OCI-LY7 (cell line): ENCODE measurements around the gene KAZN.

Source experiments
- CTCF ChIP-seq: fragments of 200-600 bp; sonication (generic); conservative IDR thresholded peaks from 2 replicates; pipeline ENCODE4 v1.5.1; 2014; ENCODE audit warnings: mild to moderate bottlenecking, antibody characterized with exemption, low read length, moderate library complexity, mixed read lengths
- EZH2phosphoT487 ChIP-seq: fragments of 200-600 bp; sonication (generic); IDR thresholded peaks from 2 replicates; pipeline ENCODE4 v1.6.1; 2018; ENCODE audit warnings: low read depth, borderline replicate concordance, mild to moderate bottlenecking, mixed run types, antibody characterized with exemption, low read length, moderate library complexity, mixed read lengths

GRCh38 chr1:14850563-14850962 lies 252.1 kb downstream of the KAZN start:
- peak; percentile 72 for TF ChIP-seq CTCF
- TF ChIP-seq EZH2phosphoT487, result no peak
